ENCODE measurements around the gene GNAI3.

GNAI3 gene

GRCh38 chr1:109598156-109598555, 49.7 kb downstream of the GNAI3 start:
- DNase-seq (ENCODE audit: low spot score): no peak
- CTCF ChIA-PET: no interaction called here

GRCh38 chr1:109598655-109599054, 50.2 kb downstream of the GNAI3 start:
- CTCF ChIA-PET: no interaction called here
- H3K27ac ChIP-seq: no peak overlapping the region
- POLR2A ChIA-PET (ENCODE audit: low non-redundant PET): no interaction called here
- TF ChIP-seq CTCF (conservative IDR thresholded peaks at IDR 0.05; ENCODE audit: low read depth): no peak
- no peak for DNase-seq (ENCODE audit: low spot score)

More at GRCh38 chr1:109598156-109598555, 49.7 kb downstream of the GNAI3 start:
- POLR2A ChIA-PET (ENCODE audit: low non-redundant PET): no interaction called here
- H3K27ac ChIP-seq: no peak overlapping the region
- no peak for TF ChIP-seq CTCF (conservative IDR thresholded peaks at IDR 0.05; ENCODE audit: low read depth)

- no peak overlapping the region for H3K27ac ChIP-seq
- POLR2A ChIA-PET (ENCODE audit: low non-redundant PET): no interaction called here
- no peak for TF ChIP-seq CTCF (conservative IDR thresholded peaks at IDR 0.05; ENCODE audit: low read depth)
- CTCF ChIA-PET: no interaction called here
- no peak for DNase-seq (ENCODE audit: low spot score)
Observed at GRCh38 chr1:109603229-109603628, 54.8 kb downstream of the GNAI3 start.

GRCh38 chr1:109605381-109605780, 57.0 kb downstream of the GNAI3 start:
- DNase-seq (ENCODE audit: low spot score): no peak
- no peak overlapping the region for H3K27ac ChIP-seq
- CTCF ChIA-PET: interaction anchor here (1.3 kb wide), 1 partner anchor 73 kb away, joined by 3 read pairs; no protein-coding TSS in a partner anchor
- TF ChIP-seq CTCF (conservative IDR thresholded peaks at IDR 0.05; ENCODE audit: low read depth): no peak
- POLR2A ChIA-PET (ENCODE audit: low non-redundant PET): no interaction called here

- POLR2A ChIA-PET (ENCODE audit: low non-redundant PET): no interaction called here
- CTCF ChIA-PET: no interaction called here
- no peak for DNase-seq (ENCODE audit: low spot score)
- TF ChIP-seq CTCF (conservative IDR thresholded peaks at IDR 0.05; ENCODE audit: low read depth): no peak
- H3K27ac ChIP-seq: no peak overlapping the region
Observed at GRCh38 chr1:109609881-109610280, 61.5 kb downstream of the GNAI3 start.

GRCh38 chr1:109610609-109611307, 62.3 kb downstream of the GNAI3 start:
- ChIA-PET CTCF (interaction anchor here (0.6 to 0.7 kb wide), 2 partner anchors 443 to 476 kb away, joined by 4 to 5 read pairs; no protein-coding TSS in a partner anchor), POLR2A (ENCODE audit: low non-redundant PET) (interaction anchor here (0.7 kb wide), 1 partner anchor 705 kb away, joined by 3 read pairs; no protein-coding TSS in a partner anchor)
- TF ChIP-seq CTCF (conservative IDR thresholded peaks at IDR 0.05; ENCODE audit: low read depth): no peak
- H3K27ac ChIP-seq: no peak overlapping the region
- DNase-seq (ENCODE audit: low spot score): no peak
